K562 (cell line): ENCODE results near the gene TRMT2A. TPM values are rescaled to one million over a fixed set of nuclear protein-coding genes. Genes with fewer than 3 reads are reported as not detected.

Experiments
- IRF9 ChIP-seq: fragments of 450-650 bp; IDR thresholded peaks from 2 replicates; pipeline ENCODE4 v1.6.1; 2016; ENCODE audit warnings: missing biosample characterization, missing genetic modification characterization
- MXD1 ChIP-seq: fragments of 250-450 bp; sonication (Bioruptor Pico); IDR thresholded peaks from 2 replicates; pipeline ENCODE4 v1.8.0; 2021; ENCODE audit warnings: borderline replicate concordance, mild to moderate bottlenecking, moderate library complexity; ENCODE audit not compliant: poor library complexity, severe bottlenecking
- SNIP1 ChIP-seq: fragments of 450-650 bp; IDR thresholded peaks from 2 replicates; pipeline ENCODE4 v1.7.1; 2017; ENCODE audit warnings: low read depth, mild to moderate bottlenecking
- THAP12 ChIP-seq: fragments of 250-450 bp; sonication (Bioruptor Pico); IDR thresholded peaks from 2 replicates; pipeline ENCODE4 v1.9.0; 2021; ENCODE audit warnings: mild to moderate bottlenecking, inconsistent platforms
- UBTF ChIP-seq, 2 experiments: IDR thresholded peaks; 2 replicates each; pipeline ENCODE4 v1.6.1; 2012; ENCODE audit warnings: improper control_type of control experiment in 2 of 2, low read depth in 2 of 2, low read length in 2 of 2, borderline replicate concordance in 1 of 2
- YY1 ChIP-seq, 3 experiments: IDR thresholded peaks; 2 replicates each; pipeline ENCODE4 v1.6.1; 2011; ENCODE audit warnings: low read length in 2 of 3, mild to moderate bottlenecking in 2 of 3, moderate library complexity in 2 of 3, borderline replicate concordance in 1 of 3, control low read depth in 1 of 3, low read depth in 1 of 3; ENCODE audit not compliant: insufficient read depth in 3 of 3, insufficient replicate concordance in 2 of 3, control insufficient read depth in 1 of 3, insufficient read length in 1 of 3; ENCODE audit errors: extremely low read depth in 1 of 3
- polyA plus RNA-seq, 8 experiments: library from polyadenylated mRNA; depleted of rRNA in 4 of 8; stranded (reverse) in 5 of 8; unstranded in 3 of 8; fragments of >200 nt; fragmentation: Nextera tagmentation in 2 of 8; fragmentation: Illumina TruSeq in 1 of 8; extraction: Ambion mirVana in 2 of 8; extraction: Trizol in 1 of 8; gene quantifications; 2 replicates each; pipeline versions ENCODE4 v1.2.1 to v1.2.3, GENCODE V29; 2011 to 2014; ENCODE audit warnings: inconsistent platforms in 1 of 8, missing spikeins in 1 of 8
- total RNA-seq, 7 experiments: library from RNA; depleted of rRNA in 6 of 7; stranded (reverse); fragments of >200 nt in 6 of 7; fragmentation: Illumina TruSeq in 2 of 7; extraction: Trizol in 2 of 7; gene quantifications; 2 replicates each; pipeline versions ENCODE4 v1.2.1 to v1.2.3, GENCODE V29; 2011 to 2021; ENCODE audit warnings: low replicate concordance in 1 of 7

Gene TRMT2A
- total and polyA plus RNA-seq, 9 of the 15 experiments (the other 6 are each of a cell fraction or from before 2014, with no cell fraction given): 1.6 to 265 (median 140) TPM

- TF ChIP-seq MXD1 (CRISPR knock-in tag) (no peak), IRF9 (tag) (no peak), UBTF (IDR thresholded peaks at IDR 0.05; ENCODE audit: borderline replicate concordance in 1 of 2, low read depth in 2 of 2, low read length in 2 of 2) (no peak), SNIP1 (no peak), THAP12 (CRISPR knock-in tag) (peak; percentile 34; the same call in 1 of the 2 replicates), YY1 (IDR thresholded peaks at IDR 0.05; ENCODE audit: borderline replicate concordance in 1 of 3, control insufficient read depth in 1 of 3, extremely low read depth in 1 of 3, insufficient read depth in 3 of 3, insufficient read length in 1 of 3, insufficient replicate concordance in 2 of 3, low read depth in 1 of 3, low read length in 2 of 3) (peak in 2 of 3 experiments; percentile 32 to 35)
Measured at GRCh38 chr22:20155330-20156041, 38.5 kb upstream of the TRMT2A start (continued).
